Chondrocyte (in vitro differentiated cells): Measurements from ENCODE around the gene SS18L1. TPM values are rescaled to one million over a fixed set of nuclear protein-coding genes. Genes with fewer than 3 reads are reported as not detected.

Experiments used
- DNase-seq: peaks from one replicate; pipeline ENCODE4 v3.0.0; 2021; ENCODE audit warnings: mixed read lengths, low spot score
- H3K27ac Mint-ChIP-seq: one replicate; pipeline ENCODE4 v1.8.0; 2021; ENCODE audit warnings: mild to moderate bottlenecking, moderate library complexity, mixed read lengths; ENCODE audit not compliant: unreplicated experiment
- H3K27me3 Mint-ChIP-seq: 2 replicates; pipeline ENCODE4 v1.8.0; 2021; ENCODE audit warnings: low read depth, mixed read lengths
- H3K36me3 Mint-ChIP-seq: 2 replicates; pipeline ENCODE4 v1.8.0; 2021; ENCODE audit warnings: low read depth, mixed read lengths
- H3K4me1 Mint-ChIP-seq: 2 replicates; pipeline ENCODE4 v1.8.0; 2021; ENCODE audit warnings: low read depth, mild to moderate bottlenecking, mixed read lengths
- H3K4me3 Mint-ChIP-seq: one replicate; pipeline ENCODE4 v1.8.0; 2021; ENCODE audit warnings: mild to moderate bottlenecking, moderate library complexity, mixed read lengths; ENCODE audit not compliant: unreplicated experiment
- H3K9me3 Mint-ChIP-seq: 2 replicates; pipeline ENCODE4 v1.8.0; 2021; ENCODE audit warnings: low read depth, mixed read lengths
- total RNA-seq: library from RNA; stranded (reverse); gene quantifications from 3 replicates; pipeline ENCODE4 v1.2.1, GENCODE V29; 2021
- TF ChIP-seq, protein P1 (sequence below): fragments of 200-600 bp; sonication (generic); IDR thresholded peaks from 2 replicates; pipeline ENCODE4 v1.5.0; 2021; ENCODE audit warnings: antibody characterized with exemption, mild to moderate bottlenecking, moderate library complexity

The SS18L1 gene
- total RNA-seq, 1 donor from 2014 or later = 13.4 TPM

DNA sequence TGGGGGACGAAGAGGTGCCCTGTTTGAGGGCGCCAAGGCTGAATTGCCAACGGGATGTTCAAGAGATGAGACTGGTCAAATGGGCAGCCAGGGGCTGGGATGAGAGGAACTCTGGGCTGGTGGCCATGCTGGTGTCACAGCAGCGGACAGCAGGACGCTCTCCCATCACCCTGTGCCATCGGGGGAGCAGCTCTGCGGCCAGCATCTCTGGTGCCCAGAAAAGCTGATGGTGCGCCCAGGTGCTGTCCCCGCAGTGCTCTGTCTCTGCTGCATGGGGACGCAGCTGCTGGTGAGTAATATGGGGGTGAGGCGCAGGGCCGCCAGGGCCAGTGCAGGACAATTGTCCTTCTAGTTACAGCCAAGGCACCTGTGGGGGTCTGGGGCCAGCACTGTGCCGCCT lies 81.5 kb downstream of the SS18L1 start:
- TF ChIP-seq, protein P1, sequence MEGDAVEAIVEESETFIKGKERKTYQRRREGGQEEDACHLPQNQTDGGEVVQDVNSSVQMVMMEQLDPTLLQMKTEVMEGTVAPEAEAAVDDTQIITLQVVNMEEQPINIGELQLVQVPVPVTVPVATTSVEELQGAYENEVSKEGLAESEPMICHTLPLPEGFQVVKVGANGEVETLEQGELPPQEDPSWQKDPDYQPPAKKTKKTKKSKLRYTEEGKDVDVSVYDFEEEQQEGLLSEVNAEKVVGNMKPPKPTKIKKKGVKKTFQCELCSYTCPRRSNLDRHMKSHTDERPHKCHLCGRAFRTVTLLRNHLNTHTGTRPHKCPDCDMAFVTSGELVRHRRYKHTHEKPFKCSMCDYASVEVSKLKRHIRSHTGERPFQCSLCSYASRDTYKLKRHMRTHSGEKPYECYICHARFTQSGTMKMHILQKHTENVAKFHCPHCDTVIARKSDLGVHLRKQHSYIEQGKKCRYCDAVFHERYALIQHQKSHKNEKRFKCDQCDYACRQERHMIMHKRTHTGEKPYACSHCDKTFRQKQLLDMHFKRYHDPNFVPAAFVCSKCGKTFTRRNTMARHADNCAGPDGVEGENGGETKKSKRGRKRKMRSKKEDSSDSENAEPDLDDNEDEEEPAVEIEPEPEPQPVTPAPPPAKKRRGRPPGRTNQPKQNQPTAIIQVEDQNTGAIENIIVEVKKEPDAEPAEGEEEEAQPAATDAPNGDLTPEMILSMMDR = no peak
- H3K27ac Mint-ChIP-seq = no peak overlapping the region
- H3K4me3 Mint-ChIP-seq = no peak overlapping the region
- H3K4me1 Mint-ChIP-seq = peaks cover 3% of the 10 kb centered on the region
- H3K9me3 Mint-ChIP-seq = no peaks in the 10 kb centered on the region
- peaks cover 46% of the 10 kb centered on the region for H3K27me3 Mint-ChIP-seq
- no peaks in the 10 kb centered on the region for H3K36me3 Mint-ChIP-seq
- DNase-seq = no peak

DNA sequence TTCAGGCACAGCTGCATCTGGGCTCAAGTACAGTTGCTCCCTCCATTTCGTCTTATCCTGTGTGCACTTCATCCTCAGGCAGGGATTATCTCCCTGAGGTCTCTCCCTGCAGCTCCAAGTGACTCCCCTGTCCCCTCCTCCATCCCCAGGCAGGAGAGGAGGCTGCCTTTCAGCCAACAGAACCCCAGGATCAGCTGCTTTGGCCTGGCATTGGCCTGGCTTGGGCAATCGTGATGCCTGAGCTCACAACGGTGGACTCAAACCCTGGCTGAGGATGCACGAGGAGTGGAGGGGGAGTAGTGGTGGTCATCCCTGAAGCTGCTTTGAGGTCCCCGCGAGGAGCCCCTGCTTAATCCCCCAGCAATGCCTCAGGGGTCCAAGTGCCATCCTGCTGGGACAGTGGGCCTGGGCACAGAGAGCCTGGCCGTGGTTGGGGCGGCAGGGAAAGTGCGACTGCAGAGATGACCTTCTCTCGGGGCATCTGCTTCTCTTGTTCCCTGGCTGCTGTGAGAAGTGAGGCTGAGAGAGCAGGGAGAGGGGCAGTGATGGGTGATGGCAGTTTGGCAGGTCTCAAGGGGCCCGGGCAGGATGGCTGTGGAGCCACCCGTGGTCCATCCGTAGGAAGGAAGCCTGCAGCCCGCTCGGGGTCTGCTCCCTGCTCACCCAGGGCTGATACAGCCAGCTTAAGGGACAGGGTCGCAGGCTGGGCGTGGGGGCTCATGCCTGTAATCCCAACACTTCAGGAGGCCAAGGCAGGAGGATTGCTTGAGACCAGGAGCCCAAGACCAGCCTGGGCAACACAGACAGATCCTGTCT lies 82.5 kb downstream of the SS18L1 start:
- Mint-ChIP-seq H3K9me3 (no peaks in the 10 kb centered on the region), H3K36me3 (no peaks in the 10 kb centered on the region), H3K27ac (no peak overlapping the region), H3K4me1 (peaks cover 1% of the 10 kb centered on the region), H3K4me3 (no peak overlapping the region), H3K27me3 (peaks cover 42% of the 10 kb centered on the region)
- TF ChIP-seq, protein P1 = no peak
- no peak for DNase-seq

- no peaks in the 10 kb centered on the region for H3K36me3 Mint-ChIP-seq
- peaks cover 34% of the 10 kb centered on the region for H3K27me3 Mint-ChIP-seq
- TF ChIP-seq, protein P1 = no peak
- no peaks in the 10 kb centered on the region for H3K9me3 Mint-ChIP-seq
- H3K27ac Mint-ChIP-seq = no peak overlapping the region
- no peaks in the 10 kb centered on the region for H3K4me1 Mint-ChIP-seq
- H3K4me3 Mint-ChIP-seq = no peak overlapping the region
- DNase-seq = no peak
These were observed 83.4 kb downstream of the SS18L1 start for GRCh38 chr20:62226707-62227590.

- Mint-ChIP-seq H3K36me3 (no peaks in the 10 kb centered on the region), H3K27me3 (peaks cover 34% of the 10 kb centered on the region), H3K4me1 (no peaks in the 10 kb centered on the region), H3K27ac (no peak overlapping the region), H3K9me3 (no peaks in the 10 kb centered on the region), H3K4me3 (no peak overlapping the region)
- DNase-seq = no peak
- TF ChIP-seq, protein P1 = no peak
These were observed 84.0 kb downstream of the SS18L1 start for GRCh38 chr20:62227591-62227976.
